ENCODE data around the gene KIRREL3.

KIRREL3 gene

DNA sequence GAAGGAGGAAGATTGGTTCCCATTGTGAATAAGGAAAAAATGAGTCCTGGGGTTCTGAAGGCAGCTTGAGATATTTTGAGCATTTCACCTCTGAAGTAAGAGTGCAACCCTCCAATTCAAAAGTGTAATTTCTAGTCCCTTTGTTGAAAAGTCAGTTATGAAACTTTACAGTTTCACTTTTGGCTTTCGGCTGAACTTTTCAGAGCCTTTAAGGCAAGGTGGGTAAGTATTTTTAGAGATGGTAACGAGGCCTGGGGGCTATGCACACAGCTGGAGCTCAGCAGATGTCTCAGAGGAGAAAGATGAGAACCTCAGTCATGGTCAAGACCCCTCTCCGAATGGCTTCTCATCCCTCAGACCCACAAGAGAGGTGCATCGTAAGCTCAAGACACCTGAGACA lies 267.6 kb downstream of the KIRREL3 start:
- DNase-seq: no peak

DNA sequence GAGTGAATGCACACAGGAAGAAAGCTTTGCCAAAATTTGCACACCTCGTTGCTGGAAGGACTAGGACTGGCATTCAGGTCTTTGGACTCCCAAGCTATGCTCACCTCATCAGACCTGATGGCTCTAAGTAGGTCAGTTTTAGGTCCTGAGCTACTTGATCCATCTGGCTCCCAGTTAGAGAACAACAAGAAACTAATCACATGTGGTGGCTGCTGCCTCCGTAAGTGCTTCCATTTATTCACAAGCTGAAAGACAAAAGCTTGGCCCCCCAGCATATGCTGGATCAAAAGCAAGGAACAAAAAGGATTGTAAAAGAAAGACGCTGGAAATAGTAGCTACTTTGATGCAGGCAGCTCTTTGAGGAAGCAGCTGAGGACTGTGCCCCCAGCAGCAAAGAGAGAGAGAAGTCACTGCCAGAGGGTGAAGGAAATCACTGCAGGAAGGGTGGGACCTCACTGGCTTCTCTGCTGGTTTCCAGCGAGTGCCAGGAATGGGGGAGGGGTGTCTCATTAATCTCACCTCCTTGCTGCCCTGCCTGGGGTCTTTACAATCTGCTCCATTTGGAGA lies 268.9 kb downstream of the KIRREL3 start:
- no peak for DNase-seq

DNA sequence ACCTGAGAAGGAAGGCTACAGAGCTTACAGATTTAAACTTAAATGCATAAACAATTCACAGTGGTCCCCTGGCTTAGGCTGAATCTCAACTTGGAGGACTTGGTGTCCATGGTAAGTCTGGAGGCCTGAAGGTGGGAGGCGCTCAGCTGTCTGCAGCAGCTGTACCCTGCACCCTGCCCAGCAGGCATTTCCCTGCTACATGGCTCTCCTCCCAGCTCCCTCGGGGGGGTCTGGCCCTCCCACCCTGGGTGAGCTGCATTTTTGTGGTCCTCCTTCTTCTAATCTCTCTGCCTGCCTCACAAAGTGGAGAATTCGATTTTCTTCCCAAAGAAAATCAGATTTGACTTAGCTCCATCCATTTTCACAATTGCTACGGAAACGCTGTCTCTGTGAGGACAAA lies 273.2 kb downstream of the KIRREL3 start:
- no peak for DNase-seq

DNA sequence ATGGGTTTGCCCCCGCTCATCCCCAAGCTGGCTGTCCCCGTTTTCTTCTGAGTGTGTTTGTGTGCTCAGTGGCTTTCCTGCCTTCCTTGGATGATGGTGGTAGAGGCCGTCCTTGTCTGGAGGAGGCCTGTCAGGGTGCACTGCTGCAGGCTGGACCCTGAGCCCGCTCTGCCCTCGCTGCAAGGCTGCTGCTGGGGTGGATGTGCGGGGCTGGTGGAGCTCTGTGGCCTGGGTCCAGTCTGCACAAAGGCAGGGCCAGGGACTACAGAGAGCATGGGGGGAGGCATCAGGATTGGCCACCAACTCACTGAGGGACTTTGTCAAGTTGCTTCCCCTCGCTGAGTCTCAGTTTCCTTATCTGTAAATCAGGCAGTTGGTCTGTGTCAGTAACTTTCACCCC lies 275.0 kb downstream of the KIRREL3 start:
- DNase-seq: no peak

DNA sequence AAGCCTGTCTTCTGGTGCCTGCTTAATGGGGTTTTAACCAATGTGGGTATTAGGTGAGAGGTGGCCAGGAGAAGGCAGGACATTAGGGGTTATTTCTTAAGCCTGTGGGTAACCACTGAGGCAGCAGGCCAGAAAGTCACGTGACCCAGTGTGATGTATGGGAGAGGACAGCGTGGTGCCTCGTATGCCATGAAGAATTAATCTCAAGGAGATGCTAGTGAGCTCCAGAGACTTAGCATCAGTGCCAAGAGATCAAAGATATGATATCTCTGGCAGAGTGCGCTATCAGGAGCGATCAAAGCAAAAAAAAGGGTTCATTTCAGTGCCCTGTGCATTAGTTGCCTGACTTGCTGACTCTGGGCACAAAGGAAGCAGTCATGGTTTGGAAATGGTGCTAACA lies 275.5 kb downstream of the KIRREL3 start:
- DNase-seq: no peak

DNA sequence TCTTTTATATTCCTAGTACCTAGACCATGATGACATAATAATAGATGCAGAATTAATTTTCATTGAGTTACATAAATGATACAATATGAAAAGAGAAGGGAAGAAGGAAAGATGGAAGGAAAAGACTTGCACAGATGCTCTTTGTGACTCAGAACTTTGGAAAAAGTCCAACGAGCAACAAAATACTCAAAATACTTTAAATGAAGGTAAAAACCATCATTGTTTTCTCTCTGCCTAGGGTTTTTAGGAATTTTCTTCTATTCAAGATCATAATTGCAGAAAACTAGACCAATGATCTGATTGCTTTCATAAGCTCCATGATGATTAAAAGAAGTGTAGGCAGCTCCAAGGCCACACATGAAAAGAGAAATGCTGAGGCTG lies 276.9 kb downstream of the KIRREL3 start:
- DNase-seq: no peak

DNA sequence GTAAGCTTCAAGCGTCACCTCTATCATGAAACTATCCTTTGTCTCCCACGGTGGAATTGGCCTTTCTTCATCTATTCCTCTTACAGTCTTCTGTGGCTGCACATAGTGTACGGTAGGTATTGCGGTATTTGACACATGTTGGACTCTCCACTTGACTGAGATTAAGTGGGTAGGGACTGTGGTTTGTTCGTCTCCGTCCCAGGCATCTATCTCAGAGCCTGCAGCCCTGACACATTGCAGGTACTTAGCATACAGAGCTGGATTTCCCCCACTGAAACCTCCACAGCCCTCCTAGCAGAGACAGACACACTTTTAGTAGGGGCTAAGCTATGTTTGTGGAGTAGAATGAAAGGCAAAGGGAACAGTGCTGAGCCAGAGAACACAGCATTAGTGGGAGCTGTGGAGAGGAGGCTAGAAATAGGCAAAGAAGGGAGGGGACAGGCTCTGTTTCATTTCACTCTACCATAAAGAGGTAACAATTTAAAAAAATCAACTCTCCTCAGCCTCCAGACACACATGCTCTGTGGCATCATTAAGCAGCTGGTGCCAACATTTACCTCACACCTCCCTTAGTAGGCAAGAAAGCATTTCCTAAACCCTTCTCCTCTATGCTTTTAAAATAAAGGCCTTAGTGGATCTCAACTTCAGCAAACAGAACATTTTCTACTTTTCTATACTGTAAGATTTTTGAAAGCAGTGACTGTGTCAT lies 277.5 kb downstream of the KIRREL3 start:
- DNase-seq: no peak

DNA sequence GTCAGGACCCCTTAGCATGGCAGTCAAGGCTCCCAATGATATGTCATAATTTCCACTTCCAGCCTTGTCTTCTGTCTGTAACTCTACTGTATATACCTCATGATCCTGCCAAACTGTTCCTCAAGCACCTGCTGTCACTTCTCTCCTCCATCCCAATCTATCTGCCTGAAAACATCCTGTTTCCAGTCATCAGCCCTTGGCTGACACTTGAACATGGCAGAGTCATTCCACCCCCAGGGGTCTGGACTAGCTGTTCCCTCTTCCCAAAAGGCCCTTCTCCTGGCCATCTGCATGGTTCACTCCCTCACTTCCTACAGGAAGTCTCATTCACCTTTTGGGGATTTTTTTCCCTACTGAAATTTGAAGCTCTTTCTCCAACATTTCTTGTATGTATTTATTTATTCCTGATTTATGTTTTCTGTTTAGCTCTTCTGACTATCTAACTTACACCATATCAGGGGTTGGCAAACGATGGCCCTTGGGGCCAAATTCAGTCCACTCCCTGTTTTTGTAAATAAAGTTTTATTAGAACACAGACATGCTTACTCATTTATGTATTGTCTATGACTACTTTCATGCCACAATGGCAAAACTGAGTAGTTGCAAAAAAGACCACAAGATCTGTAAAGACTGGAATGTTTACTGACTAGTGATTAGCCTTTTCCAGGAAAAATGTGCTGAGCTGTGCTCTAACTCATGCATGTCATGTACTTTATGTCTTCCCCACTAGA lies 278.4 kb downstream of the KIRREL3 start:
- DNase-seq: no peak

DNA sequence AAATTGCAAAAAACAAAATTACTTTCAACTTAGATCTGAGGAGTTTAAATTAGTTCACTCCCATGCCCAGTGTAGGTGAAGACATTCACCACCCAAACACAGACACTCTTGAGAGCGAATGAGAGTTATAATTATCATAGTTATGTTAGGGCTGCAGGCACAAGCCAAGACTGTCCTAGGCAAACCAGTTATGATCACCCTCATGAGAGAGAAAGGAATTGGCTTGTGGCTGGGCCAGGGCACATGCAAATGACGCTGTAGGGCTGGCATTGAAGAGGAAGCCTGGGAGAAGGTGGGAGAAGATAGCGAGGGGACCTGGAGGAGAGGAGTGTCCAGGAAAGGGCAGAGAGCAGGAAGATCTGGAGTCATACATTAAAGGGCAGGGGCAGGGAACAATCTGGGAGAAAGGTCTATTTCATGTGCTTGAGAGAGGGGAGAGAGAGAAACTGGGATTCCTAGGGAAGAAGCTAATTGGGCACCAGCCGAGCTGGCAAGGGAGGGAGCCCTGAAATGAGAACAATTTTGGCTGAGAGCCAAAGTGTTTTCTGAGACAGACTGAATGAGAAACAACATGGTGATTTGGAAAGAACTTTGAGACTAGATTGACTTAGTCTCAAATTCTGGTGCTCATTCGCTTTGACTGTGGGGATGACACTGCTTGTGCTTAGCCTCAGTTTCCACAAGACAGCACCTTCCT lies 279.9 kb downstream of the KIRREL3 start:
- DNase-seq: no peak

DNA sequence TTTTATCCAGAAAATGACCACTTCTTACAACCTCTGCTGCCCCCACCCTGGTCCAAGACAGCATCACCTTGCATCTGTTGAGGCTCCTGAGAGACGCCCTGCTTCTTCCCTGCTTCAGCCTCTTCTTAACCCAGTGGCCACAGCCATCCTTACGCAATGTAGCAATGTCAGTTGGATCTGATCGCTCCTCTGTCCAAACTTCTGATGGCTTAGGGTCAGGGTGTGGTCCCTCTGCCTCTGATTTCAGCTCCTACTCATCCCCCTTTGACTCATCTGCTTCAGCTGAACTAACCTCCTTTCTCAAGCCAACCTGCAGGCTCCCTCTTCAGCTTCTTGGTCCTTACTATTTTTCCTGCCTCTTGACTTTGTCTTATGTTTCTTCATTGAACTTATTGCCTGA lies 280.8 kb downstream of the KIRREL3 start:
- DNase-seq: no peak

DNA sequence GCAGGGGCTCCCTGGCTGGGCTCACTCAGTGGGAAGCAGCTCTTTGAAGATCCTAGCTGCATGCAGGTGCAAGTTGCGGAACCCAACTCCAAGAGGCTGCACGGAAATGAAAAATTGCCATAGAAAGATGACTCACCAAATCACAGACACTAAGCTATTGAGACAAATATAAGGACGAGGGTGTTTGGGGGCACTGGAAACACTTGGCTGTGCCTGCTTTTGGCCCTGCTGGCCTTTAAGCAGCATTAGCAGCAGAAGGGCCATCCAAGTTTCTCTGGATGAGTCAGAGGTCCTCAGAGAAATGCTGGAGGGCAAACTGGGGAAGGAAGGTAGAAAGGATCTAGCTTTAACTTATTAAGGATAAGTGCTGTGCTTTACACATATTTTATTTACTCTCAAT lies 282.3 kb downstream of the KIRREL3 start:
- DNase-seq: no peak

DNA sequence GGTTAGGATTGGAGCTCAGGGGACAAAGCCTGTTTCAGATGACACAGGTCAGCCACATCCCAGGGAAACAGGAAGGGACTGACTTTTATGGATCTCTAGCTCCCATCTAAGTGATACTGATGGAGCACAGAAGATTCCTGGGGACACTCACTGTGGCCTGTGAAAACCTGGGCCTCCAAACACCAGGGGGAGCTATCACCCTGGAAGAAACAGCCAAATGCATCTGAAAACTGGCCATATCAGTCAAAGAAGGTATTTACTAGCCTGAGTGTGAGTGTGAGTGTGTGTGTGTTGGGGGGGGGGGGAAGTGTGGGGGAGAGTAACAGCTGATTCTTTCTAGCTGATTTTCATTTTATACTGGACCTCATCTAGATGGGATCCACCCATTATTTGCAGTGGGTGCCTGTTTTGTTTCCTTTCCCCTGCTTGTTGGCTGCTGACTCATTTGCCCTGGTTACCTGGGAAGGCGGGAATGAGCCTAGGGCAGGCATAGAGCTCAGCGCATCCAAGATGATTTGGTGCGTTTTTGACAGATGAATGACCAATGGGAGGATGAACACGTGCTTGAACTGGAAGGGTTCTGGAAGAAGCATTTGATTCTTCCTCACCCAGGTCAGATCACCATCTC lies 284.0 kb downstream of the KIRREL3 start:
- DNase-seq: no peak

DNA sequence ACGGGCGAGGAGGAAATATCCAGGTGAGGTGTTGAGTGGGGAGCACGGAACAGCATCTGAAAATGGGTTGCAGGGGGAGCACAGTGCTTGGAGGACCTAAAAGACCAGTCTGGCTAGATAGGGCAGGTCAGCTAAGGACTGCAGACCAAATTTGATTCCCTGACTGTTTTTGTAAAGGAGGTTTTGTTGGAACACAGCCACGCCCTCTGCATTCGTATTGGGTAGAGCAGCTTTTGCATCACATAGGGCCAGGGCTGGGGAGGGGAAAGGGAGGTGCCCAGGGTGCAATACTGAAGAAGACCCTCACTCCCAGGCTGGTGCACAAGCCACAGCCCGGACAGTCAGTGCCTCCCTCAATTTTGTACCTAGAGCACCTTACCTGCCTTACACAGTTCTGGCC lies 286.8 kb downstream of the KIRREL3 start:
- no peak for DNase-seq

DNA sequence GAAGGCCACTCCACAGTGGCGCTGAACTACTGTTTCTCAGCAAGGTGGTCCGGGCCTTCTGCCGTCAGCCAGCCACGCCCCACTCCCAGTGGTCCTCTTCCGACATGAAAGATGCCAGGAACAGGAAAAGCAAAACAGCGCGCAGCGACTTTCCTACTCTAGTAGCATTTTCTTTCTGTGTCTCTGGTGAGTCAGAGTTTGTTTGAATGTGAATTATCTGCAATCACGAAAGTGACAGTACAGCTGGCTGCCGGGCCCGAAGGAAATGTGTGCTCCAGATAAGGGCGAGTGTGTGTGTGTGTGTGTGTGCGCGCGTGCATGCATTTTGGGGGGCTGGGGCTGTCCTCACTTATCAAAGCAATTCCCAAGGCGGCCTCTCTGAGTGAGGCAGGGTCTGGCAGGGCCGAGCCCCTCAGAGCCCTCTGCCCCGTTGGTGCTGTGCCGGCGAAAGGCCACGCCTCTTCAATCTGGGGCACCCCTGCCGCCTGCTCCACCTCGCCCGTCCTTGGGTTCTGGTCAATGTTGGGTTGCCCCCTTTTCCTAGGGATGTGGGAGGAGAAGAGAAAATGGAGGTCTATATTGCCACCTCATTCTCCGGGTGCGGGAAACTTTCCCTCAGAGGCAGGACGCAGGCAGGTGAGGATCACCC lies 288.5 kb downstream of the KIRREL3 start:
- no peak for DNase-seq

DNA sequence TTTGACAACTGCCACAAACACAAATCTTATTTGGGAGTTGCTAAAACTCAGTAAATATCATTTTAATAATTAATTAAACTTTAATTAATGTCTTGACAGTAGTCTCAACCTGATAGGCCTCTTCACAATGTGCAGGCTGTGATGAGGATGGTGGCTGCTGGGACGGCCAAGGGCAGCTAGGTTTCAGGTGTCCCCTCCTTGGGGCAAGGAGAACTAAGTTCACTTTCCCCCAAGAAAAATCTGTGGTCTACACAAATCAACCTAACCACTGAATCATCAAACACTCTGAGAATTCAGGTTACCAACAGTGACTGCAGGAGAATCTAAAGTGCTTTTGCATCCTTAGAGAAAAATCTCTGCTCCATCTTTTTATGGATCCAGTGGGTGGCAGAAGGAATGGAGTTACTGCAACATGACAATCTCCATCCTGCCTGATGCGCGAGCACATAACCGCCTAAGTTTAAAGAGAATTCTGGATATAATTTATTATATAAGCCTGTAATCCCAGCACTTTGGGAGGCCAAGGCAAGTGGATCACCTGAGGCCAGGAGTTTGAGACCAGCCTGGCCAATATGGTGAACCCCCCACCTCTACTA lies 289.7 kb downstream of the KIRREL3 start:
- no peak for DNase-seq

DNA sequence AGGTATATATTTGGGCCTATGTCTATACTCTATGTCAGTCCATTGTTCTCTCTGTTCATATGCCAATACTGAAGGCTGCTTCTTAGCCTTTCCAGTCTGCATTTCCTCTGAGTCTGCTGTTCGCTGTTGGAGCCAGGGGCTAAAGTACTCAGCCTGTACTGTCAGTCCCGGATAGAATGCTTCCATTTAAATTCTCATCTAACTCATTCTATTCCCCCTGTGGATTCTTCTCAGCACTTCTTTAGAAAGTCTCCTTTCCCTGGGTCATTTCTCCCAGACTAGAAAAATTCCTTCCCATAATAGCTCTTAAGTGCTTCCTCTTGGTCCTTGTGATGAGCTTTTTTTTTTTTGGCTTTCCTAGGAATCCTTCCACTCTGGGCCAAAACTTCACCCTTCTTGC lies 293.1 kb downstream of the KIRREL3 start:
- no peak for DNase-seq

DNA sequence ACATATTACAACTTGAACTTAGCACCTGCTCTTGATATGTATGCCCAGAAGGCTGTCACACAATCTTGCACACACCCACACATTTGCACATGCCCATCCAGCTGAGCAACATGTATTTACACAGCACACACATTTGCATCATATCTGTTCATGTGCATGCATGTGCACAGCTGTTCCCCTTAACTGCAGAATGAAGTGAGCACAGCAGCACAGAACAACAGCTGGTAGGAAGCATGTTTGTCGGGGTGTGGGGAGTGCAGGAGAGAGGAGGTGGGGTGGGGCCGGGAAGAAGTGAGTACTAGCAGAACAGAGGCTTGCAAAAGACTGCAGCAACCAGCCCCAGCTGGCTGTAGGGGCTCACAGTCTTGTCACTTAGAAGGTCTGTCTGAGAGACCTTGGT lies 296.5 kb downstream of the KIRREL3 start:
- no peak for DNase-seq

DNA sequence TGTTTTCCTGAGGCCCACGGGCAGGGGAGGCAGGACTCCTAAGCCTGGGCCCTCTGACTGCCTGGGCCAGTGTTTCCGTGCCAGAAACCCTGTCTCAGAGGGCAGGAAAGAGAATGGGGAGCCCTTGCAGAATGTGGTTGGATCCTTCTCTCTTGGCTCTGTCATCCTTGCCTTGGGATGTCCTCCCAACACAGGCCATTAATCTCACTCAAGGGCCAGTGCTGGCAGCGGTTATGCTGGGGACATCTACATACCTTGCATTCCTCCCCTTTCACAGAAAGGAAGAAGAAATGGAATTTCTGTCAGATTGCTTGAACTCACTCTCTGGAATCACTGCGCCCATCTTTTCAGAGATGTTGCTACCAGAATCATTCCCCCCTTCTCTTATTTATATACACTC lies 296.9 kb downstream of the KIRREL3 start:
- DNase-seq: no peak

DNA sequence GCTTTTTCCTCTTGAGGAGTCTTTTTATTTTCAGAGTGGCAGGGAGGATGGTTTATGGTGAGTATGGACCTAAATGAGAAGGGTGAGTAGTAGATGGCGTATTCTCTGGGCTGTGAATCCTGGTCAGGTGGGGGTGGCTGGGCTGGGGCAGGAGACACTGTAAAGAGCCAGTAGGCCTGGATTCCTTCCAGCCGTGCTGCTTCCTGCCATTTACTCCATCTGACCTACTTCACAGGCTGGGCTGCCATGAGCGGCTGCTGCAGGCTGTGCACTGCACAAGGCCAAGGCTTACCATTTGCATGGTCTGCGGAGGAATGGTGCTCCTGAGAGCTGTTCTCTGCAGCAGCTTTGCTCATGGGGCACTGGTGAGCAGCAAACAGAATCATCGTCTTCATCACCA lies 297.6 kb downstream of the KIRREL3 start:
- no peak for DNase-seq

DNA sequence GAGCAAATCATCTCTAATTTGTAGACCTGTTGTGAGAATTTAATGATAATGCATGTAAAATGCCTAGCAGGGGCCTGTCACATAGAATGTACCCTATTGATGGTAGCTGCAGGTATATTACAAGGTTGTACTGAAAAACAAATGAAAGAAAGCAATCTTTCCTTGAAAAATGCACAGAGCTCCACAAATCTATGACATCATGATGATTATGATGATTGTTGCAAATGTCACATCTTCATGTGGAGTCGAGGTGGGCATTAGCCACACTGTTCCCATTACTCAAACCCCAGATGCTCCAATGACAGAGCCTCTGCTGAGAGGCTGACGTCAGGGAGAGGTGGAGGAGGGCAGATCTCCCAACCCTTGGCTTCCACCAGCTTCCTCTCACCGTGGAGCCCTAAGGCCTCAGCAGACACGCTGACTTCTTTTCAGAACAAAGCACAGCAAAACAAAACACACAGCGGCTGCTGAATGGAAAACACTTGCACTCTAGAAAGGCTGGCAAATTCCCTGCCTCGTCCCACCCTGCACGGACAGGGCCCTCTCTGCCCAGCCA lies 298.3 kb downstream of the KIRREL3 start:
- DNase-seq: no peak

DNA sequence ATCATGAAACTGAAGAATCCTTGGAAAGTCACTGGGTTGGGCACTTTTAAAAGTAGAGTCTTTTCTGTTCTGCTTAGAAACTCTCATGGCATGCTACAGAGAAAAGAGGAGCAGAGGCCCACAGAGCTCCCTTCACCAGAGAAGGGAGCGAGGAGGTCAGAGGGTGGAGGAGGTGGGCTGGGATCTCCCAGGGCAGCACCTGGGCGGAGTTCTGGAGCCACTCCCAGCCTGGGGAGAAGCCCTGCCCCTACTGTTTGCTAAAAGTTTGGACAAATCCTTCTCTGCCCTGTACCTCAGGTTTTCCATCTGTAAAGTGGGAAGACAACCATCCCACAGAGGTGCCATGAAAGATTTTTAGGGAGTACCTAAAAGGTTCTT lies 299.1 kb downstream of the KIRREL3 start:
- DNase-seq: no peak
